GM10266 (cell line): Measurements from ENCODE around the gene CDH26.
A peak's percentile ranks its signal among the peaks of the same experiment; 100 is the strongest.

Experiments
- DNase-seq: peaks from one replicate; pipeline ENCODE4 v3.0.0; 2012; ENCODE audit errors: extremely low spot score
- CTCF ChIP-seq: IDR thresholded peaks from 2 replicates; pipeline ENCODE4 v1.5.1; 2012; ENCODE audit warnings: mild to moderate bottlenecking, low read depth; ENCODE audit not compliant: control insufficient read depth, insufficient read depth; ENCODE audit errors: missing control alignments

Gene CDH26

GRCh38 chr20:60050193-60050947 lies 92.1 kb downstream of the CDH26 start:
- peak; percentile 1 for TF ChIP-seq CTCF

GRCh38 chr20:60051911-60052310 lies 93.7 kb downstream of the CDH26 start:
- no peak for TF ChIP-seq CTCF

More at GRCh38 chr20:60050193-60050947, 92.1 kb downstream of the CDH26 start:
- no peak for DNase-seq

GRCh38 chr20:60052322-60052721 lies 94.1 kb downstream of the CDH26 start:
- TF ChIP-seq CTCF: no peak
- DNase-seq: no peak

More at GRCh38 chr20:60051911-60052310, 93.7 kb downstream of the CDH26 start:
- DNase-seq: no peak

GRCh38 chr20:60053125-60053817 lies 95.0 kb downstream of the CDH26 start:
- no peak for DNase-seq
- TF ChIP-seq CTCF: no peak

- TF ChIP-seq CTCF: no peak
- no peak for DNase-seq
Measured at GRCh38 chr20:60053818-60054190, 95.6 kb downstream of the CDH26 start.

GRCh38 chr20:60054716-60055634 lies 96.8 kb downstream of the CDH26 start:
- DNase-seq: no peak
- TF ChIP-seq CTCF: no peak
